ENCODE measurements around the gene FOXK2.

FOXK2 gene

GRCh38 chr17:82633343-82633742 lies 113.8 kb downstream of the FOXK2 start:
- TF ChIP-seq CTCF (IDR thresholded peaks at IDR 0.05) (no peak), ZFX (IDR thresholded peaks at IDR 0.05; ENCODE audit: borderline replicate concordance) (no peak)
- H3K27ac ChIP-seq: no peak overlapping the region

- TF ChIP-seq CTCF (IDR thresholded peaks at IDR 0.05) (no peak), ZFX (IDR thresholded peaks at IDR 0.05; ENCODE audit: borderline replicate concordance) (no peak)
- peak overlapping the region; percentile 66 for H3K27ac ChIP-seq
Measured at GRCh38 chr17:82636626-82637598, 117.4 kb downstream of the FOXK2 start.

- H3K27ac ChIP-seq: no peak overlapping the region
- TF ChIP-seq ZFX (IDR thresholded peaks at IDR 0.05; ENCODE audit: borderline replicate concordance) (no peak), CTCF (IDR thresholded peaks at IDR 0.05) (no peak)
Measured at GRCh38 chr17:82638183-82638773, 118.7 kb downstream of the FOXK2 start.

- no peak for TF ChIP-seq ZFX (IDR thresholded peaks at IDR 0.05; ENCODE audit: borderline replicate concordance)
- TF ChIP-seq CTCF (IDR thresholded peaks at IDR 0.05): no peak
- H3K27ac ChIP-seq: no peak overlapping the region
Measured at GRCh38 chr17:82639628-82640027, 120.1 kb downstream of the FOXK2 start.

- no peak overlapping the region for H3K27ac ChIP-seq
- TF ChIP-seq ZFX (IDR thresholded peaks at IDR 0.05; ENCODE audit: borderline replicate concordance): no peak
- no peak for TF ChIP-seq CTCF (IDR thresholded peaks at IDR 0.05)
Measured at GRCh38 chr17:82640036-82640435, 120.5 kb downstream of the FOXK2 start.

GRCh38 chr17:82642022-82642421 lies 122.5 kb downstream of the FOXK2 start:
- H3K27ac ChIP-seq: no peak overlapping the region
- TF ChIP-seq ZFX (IDR thresholded peaks at IDR 0.05; ENCODE audit: borderline replicate concordance): no peak
- TF ChIP-seq CTCF (IDR thresholded peaks at IDR 0.05): no peak

GRCh38 chr17:82644148-82644547 lies 124.6 kb downstream of the FOXK2 start:
- TF ChIP-seq ZFX (IDR thresholded peaks at IDR 0.05; ENCODE audit: borderline replicate concordance) (no peak), CTCF (IDR thresholded peaks at IDR 0.05) (no peak)
- no peak overlapping the region for H3K27ac ChIP-seq
